Brain microvascular endothelial cell (primary cell): ENCODE results near the gene IKZF4.
"Not testable (repeated sequence)": the region's sequence is repeated elsewhere in the genome, so short reads cannot be mapped to it uniquely, and the experiment has no call there.

Source experiments
- DNase-seq: peaks from one replicate; pipeline ENCODE4 v3.0.0-alpha.2; 2020
- H3K27ac ChIP-seq: fragments of 250-450 bp; sonication (Bioruptor Pico); 2 replicates; pipeline ENCODE4 v1.5.1; 2020; ENCODE audit warnings: mild to moderate bottlenecking, moderate library complexity
- H3K27me3 ChIP-seq: fragments of 250-450 bp; sonication (Bioruptor Pico); replicated peaks from 2 replicates; pipeline ENCODE4 v1.5.1; 2020; ENCODE audit warnings: mild to moderate bottlenecking
- H3K36me3 ChIP-seq: fragments of 250-450 bp; sonication (Bioruptor Pico); replicated peaks from 2 replicates; pipeline ENCODE4 v1.5.1; 2020; ENCODE audit warnings: mild to moderate bottlenecking
- H3K4me3 ChIP-seq: 2 replicates; pipeline ENCODE4 v1.5.1; 2011; ENCODE audit warnings: low read depth, mild to moderate bottlenecking, control low read depth, low read length, moderate library complexity
- in situ Hi-C: cut with HindIII; loops from 2 replicates; pipeline ENCODE4 v1.10.0; 2017; ENCODE audit warnings: low sequenced_read_pairs, low pct_ligation_motif_present
- TF ChIP-seq, protein P1 (sequence below): IDR thresholded peaks from 2 replicates; pipeline ENCODE4 v1.5.1; 2011; ENCODE audit warnings: low read depth, mild to moderate bottlenecking, moderate library complexity, low read length, control low read depth, inconsistent platforms; ENCODE audit errors: missing control alignments

Gene IKZF4

DNA sequence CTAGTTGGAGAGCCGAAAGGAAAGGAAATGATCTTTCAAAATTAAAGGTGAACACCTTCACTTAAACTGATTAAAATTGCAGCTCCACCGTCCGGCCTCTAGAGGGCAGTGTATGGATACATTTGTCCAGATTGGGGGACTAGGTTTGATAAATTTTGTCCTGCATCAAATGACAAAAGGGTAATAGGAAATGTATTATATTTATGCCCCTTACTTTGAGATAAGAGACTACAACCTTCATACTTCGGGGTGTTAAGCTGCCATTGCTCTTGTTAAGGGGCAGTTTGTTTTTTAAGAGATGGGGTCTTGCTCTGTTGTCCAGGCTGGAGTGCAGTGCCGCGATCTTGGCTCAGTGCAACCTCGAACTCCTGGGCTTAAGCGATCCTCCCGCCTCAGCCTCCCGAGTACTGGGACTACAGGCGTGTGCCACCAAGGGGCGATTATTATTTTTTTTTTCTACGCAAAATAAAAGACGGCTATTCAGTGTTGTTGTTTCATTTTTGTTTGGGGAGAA, 24.6 kb upstream of the IKZF4 start:
- peaks cover 37% of the 10 kb centered on the region for H3K36me3 ChIP-seq
- TF ChIP-seq, protein P1, sequence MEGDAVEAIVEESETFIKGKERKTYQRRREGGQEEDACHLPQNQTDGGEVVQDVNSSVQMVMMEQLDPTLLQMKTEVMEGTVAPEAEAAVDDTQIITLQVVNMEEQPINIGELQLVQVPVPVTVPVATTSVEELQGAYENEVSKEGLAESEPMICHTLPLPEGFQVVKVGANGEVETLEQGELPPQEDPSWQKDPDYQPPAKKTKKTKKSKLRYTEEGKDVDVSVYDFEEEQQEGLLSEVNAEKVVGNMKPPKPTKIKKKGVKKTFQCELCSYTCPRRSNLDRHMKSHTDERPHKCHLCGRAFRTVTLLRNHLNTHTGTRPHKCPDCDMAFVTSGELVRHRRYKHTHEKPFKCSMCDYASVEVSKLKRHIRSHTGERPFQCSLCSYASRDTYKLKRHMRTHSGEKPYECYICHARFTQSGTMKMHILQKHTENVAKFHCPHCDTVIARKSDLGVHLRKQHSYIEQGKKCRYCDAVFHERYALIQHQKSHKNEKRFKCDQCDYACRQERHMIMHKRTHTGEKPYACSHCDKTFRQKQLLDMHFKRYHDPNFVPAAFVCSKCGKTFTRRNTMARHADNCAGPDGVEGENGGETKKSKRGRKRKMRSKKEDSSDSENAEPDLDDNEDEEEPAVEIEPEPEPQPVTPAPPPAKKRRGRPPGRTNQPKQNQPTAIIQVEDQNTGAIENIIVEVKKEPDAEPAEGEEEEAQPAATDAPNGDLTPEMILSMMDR, result peak; percentile 86
- H3K27ac ChIP-seq, result no peak overlapping the region
- peak overlapping the region; percentile 93 for H3K4me3 ChIP-seq
- DNase-seq, result peak; percentile 52
- in situ Hi-C loops, result no loop called here
- H3K27me3 ChIP-seq, result no peaks in the 10 kb centered on the region

DNA sequence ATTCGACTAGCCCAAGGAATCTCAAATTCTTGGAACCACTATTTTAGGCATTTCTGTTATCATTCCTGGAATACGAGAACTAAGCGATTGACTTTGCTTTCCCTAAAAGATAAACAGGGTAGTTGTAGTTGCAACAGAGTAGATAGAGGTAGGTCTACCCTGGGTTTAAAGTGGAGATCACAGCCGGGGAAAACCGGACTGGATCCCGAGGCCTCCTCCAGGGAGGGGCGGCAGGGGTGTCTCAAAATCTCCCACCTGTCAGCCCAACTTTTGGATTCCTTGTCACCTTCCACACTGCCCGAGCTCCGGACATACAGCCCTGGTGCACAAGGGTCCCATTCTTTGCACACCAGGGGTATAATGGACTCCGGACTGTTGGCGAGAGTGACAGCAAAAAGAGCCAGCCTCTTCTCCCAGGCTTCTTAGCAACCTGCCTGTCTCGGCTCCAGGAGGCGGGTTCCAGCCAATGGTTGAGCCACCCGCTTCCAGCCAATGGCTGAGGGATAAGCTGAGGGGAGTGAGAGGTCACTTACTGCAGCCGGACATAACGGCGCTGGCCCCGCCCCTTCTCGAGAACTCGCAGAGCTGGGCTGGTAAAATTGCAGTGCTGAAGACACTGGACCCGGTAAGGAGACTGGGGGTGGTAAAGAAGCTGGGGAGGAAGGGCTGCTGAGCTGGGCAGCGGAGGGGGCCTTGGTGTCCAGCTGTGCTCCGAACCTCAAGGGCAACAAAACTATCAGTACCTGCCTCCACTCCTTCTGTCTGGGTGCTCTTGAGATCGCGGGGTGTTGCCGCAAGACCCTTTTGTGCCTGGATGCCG, 23.9 kb upstream of the IKZF4 start, which contains the start of gene SUOX:
SUOX (plus strand) TSS at position 562 of the 820 bp plus-strand sequence. CDS start 4,946 bp downstream, outside the sequence.
- in situ Hi-C loops, result no loop called here
- peak; percentile 98 for DNase-seq
- Histone ChIP-seq H3K4me3 (peak within 1 kb of the TSS; percentile 93), H3K27ac (peak within 1 kb of the TSS; percentile 7), H3K27me3 (no peaks in the 10 kb centered on the region), H3K36me3 (peaks cover 31% of the 10 kb centered on the region)
- TF ChIP-seq, protein P1, result no peak

DNA sequence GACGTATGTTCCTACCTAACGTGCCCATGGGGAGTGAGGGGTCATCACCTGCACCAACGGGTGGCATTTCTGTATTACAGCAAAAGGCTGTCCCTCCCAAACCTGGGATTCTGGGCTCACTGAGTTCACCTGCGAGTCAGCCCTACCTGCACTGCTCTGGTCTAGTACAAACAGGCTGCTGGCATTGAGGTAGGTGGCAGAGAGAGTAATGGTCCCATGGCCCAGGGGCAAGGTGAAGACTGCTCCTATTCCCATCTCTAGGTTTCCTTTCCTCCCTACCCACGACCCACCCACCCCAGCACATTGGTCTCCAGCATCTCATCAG, 23.3 kb upstream of the IKZF4 start:
- no peak for DNase-seq
- in situ Hi-C loops, result no loop called here
- TF ChIP-seq, protein P1, result no peak
- no peaks in the 10 kb centered on the region for H3K27me3 ChIP-seq
- H3K27ac ChIP-seq, result no peak overlapping the region
- H3K36me3 ChIP-seq, result peaks cover 25% of the 10 kb centered on the region
- H3K4me3 ChIP-seq, result peak overlapping the region; percentile 93

DNA sequence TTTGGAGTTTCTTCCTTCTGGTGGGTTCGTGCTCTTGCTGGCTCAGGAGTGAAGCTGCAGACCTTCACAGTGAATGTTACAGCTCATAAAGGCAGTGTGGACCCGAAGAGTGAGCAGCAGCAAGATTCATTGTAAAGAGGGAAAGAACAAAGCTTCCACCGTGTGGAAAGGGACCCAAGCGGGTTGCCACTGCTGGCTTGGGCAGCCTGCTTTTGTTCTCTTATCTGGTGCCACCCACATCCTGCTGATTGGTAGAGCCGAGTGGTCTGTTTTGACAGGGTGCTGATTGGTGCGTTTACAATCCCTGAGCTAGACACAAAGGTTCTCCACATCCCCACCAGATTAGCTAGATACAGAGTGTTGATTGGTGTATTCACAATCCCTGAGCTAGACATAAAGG, 21.3 kb upstream of the IKZF4 start:
- H3K27ac ChIP-seq, H3K27me3 ChIP-seq, DNase-seq, H3K4me3 ChIP-seq, in situ Hi-C loops: not testable (repeated sequence)
- peaks cover 19% of the 10 kb centered on the region for H3K36me3 ChIP-seq

DNA sequence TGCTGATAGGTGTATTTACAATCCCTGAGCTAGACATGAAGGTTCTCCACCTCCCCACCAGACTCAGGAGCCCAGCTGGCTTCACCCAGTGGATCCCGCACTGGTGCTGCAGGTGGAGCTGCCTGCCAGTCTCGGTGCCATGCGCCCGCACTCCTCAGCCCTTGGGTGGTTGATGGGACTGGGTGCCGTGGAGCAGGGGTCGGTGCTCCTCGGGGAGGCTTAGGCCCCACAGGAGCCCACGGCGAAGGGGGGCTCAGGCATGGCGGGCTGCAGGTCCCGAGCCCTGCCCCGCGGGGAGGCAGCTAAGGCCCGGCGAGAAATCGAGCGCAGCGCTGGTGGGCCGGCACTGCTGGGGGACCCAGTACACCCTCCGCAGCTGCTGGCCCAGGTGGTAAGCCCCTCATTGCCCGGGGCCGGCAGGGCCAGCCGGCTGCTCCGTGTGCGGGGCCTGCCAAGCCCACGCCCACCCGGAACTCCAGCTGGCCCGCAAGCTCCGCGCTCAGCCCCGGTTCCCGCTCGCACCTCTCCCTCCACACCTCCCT, 20.8 kb upstream of the IKZF4 start:
- in situ Hi-C loops, result not testable (repeated sequence)

DNA sequence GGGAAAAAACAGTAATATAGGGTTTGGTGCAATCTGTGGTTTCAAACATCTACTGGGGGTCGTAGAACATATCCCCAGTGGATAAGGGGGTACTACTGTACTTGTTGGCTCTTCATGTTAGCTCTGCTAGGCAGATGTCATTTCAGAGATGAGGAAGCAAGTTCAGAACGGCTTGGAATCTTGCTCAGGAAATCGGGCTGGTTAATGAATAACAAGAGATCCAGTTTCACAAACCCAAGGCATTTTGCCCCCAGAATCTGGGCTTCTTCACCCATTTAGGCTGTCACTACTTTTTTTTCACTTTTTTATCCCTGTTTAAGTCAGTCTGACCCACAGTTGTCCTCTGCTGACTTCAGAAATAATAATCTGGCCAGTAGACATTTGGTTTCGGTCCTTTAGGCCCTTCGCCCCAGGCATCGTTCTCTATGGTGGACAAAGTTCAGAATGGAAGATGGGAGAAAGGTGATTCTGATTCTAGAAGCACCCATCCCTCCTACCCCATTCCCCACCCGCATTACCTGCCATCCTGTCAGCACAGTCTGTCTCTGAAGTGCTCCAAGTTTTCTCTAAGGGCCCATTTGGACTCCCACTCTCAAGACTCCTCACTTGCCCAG, 19.2 kb upstream of the IKZF4 start:
- Histone ChIP-seq H3K27ac (no peak overlapping the region), H3K4me3 (no peak overlapping the region), H3K27me3 (no peaks in the 10 kb centered on the region), H3K36me3 (peaks cover 10% of the 10 kb centered on the region)
- in situ Hi-C loops, result no loop called here
- TF ChIP-seq, protein P1, result no peak
- no peak for DNase-seq

More for the DNA sequence above, 20.8 kb upstream of the IKZF4 start:
- not testable (repeated sequence) for DNase-seq, H3K4me3 ChIP-seq, H3K27me3 ChIP-seq, H3K27ac ChIP-seq
- peaks cover 15% of the 10 kb centered on the region for H3K36me3 ChIP-seq

DNA sequence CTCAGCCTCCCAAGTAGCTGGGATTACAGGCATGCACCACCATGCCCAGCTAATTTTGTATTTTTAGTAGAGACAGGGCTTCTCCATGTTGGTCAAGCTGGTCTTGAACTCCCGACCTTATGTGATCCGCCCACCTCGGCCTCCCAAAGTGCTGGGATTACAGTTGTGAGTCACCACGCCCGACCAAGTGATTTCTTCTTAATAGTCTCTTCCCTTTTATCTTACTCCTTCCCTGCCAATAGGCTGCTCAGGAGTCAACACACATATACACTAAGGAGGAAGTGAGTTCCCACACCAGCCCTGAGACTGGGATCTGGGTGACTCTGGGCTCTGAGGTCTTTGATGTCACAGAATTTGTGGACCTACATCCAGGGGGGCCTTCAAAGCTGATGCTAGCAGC, 17.5 kb upstream of the IKZF4 start:
- in situ Hi-C loops, H3K4me3 ChIP-seq: not testable (repeated sequence)

More for the DNA sequence above, 17.5 kb upstream of the IKZF4 start:
- H3K27me3 ChIP-seq, DNase-seq, H3K27ac ChIP-seq: not testable (repeated sequence)
- H3K36me3 ChIP-seq, result peaks cover 10% of the 10 kb centered on the region
